Kidney epithelial cell (primary cell): ENCODE data around the gene PFDN1. TPM values are rescaled to one million over a fixed set of nuclear protein-coding genes. Genes with fewer than 3 reads are reported as not detected.

Source experiments
- DNase-seq: peaks from one replicate; pipeline ENCODE4 v3.0.0-alpha.2; 2010; ENCODE audit warnings: low read depth
- H3K27me3 ChIP-seq: 2 replicates; pipeline ENCODE4 v1.6.0; 2011; ENCODE audit warnings: low read length; ENCODE audit not compliant: control insufficient read depth, insufficient read depth
- H3K36me3 ChIP-seq: 2 replicates; pipeline ENCODE4 v1.5.1; 2011; ENCODE audit warnings: low read length; ENCODE audit not compliant: control insufficient read depth, insufficient read depth
- H3K4me3 ChIP-seq: 2 replicates; pipeline ENCODE4 v1.5.1; 2011; ENCODE audit warnings: low read depth, mild to moderate bottlenecking, control low read depth, low read length
- CTCF ChIP-seq: IDR thresholded peaks from 2 replicates; pipeline ENCODE4 v1.5.1; 2011; ENCODE audit warnings: mild to moderate bottlenecking, moderate library complexity, low read length, control low read depth, inconsistent platforms; ENCODE audit not compliant: insufficient read depth, poor library complexity, severe bottlenecking
- total RNA-seq: library from RNA; depleted of rRNA; stranded (reverse); fragments of >200 nt; gene quantifications from 2 replicates; pipeline ENCODE4 v1.2.3, GENCODE V29; 2015

Gene PFDN1
- total RNA-seq, 1 donor from 2014 or later = 124 TPM

DNA sequence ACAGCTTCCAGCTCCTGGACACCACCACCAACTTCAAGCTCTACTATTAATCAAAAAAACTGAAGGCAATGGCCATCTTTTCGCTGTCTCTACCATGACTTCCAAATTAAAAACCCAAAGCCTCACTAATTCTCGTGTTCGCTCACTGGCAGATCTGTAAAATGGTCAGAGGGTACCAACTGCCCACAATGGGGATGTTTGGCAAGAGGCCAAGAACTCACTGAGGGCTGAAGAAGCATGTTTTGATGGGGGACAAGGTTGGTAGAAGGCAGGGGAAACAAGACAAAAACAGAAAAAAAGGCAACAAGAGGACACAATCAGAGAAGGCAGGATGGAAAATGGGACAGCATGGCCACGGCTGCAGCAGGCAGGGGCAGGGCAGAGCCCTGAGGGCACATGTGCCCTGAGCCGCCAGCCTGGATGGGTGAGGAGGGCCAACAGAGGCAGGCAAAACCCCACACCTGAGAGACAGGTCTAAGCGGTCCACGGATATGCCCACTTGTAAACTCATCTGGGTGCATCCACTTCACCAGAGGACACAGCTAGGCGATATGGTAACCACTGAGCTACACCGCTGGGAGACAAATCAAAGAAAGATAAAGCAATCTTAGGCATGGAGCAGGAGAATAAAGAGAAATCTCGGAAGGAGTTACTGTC lies 50.3 kb downstream of the PFDN1 start:
- DNase-seq = no peak
- H3K4me3 ChIP-seq = no peak overlapping the region
- TF ChIP-seq CTCF = no peak
- peaks cover 2% of the 10 kb centered on the region for H3K36me3 ChIP-seq
- H3K27me3 ChIP-seq = no peaks in the 10 kb centered on the region

- H3K36me3 ChIP-seq = peaks cover 2% of the 10 kb centered on the region
- TF ChIP-seq CTCF = no peak
- H3K4me3 ChIP-seq = no peak overlapping the region
- peak; percentile 85 for DNase-seq
- no peaks in the 10 kb centered on the region for H3K27me3 ChIP-seq
Measured at GRCh38 chr5:140251527-140251973, 51.4 kb downstream of the PFDN1 start.

DNA sequence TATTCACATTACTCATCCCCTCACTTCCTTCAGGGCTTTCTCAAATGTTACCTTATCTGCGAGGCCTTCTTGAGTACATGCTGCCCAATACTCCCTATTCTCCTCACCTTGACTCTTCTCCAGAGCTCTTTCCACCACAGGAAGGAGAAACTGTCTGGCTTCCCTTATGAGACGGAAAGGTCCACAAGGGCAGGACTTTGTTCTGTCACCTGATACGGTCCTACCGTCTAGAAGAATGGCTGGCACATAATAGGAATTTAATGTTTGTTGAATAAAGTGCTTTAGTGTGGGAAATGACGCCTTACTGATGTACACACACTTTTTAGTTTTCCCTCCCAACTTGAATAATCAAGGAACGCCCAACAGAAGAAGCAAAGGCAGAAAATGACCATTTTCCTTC lies 52.5 kb downstream of the PFDN1 start:
- Histone ChIP-seq H3K4me3 (no peak overlapping the region), H3K36me3 (peaks cover 2% of the 10 kb centered on the region), H3K27me3 (no peaks in the 10 kb centered on the region)
- TF ChIP-seq CTCF = no peak
- no peak for DNase-seq

DNA sequence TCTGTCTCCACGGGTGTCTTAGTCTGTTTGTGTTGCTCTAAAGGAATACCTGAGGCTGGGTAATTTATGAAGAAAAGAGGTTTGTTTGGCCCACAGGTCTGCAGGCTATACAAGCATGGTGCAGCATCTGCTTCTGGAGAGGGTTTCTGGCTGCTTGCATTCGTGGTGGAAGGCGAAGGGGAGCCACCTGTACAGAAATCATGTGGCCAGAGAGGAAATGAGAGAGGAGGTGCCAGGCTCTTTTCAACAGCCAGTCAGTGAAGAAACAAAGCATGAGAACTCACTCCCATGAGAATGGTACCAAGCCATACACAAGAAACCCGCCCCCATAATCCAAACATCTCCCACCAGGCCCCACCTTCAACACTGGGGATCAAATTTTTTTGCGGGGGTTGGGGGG lies 53.4 kb downstream of the PFDN1 start:
- peaks cover 3% of the 10 kb centered on the region for H3K36me3 ChIP-seq
- no peak for TF ChIP-seq CTCF
- no peak for DNase-seq
- H3K4me3 ChIP-seq = no peak overlapping the region
- no peaks in the 10 kb centered on the region for H3K27me3 ChIP-seq

DNA sequence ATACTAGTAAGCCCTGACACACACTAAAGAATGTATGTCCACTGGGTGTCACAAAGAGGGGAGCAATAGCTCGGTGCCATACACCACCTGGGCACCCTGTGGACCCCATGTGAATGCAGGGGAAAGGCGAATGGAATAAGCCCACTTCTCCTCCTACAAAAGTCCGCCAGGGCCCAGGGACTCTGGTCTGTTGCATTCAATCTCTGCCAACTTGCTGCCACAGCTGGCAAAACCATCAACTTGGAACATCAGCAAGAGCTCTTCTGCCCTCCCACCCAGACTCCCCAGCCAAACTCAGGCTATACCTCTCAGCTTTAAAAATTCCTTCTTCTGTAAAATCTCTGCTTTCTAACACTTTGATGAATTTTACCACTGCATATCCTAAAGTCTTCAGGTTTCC lies 54.5 kb downstream of the PFDN1 start:
- Histone ChIP-seq H3K4me3 (no peak overlapping the region), H3K36me3 (peaks cover 3% of the 10 kb centered on the region), H3K27me3 (no peaks in the 10 kb centered on the region)
- DNase-seq = no peak
- TF ChIP-seq CTCF = no peak
